Suprapubic skin (tissue), 4 donors: ENCODE data around the gene MINDY2. TPM values are rescaled to one million over a fixed set of nuclear protein-coding genes. Genes with fewer than 3 reads are reported as not detected.
"Not testable (repeated sequence)": the region's sequence is repeated elsewhere in the genome, so short reads cannot be mapped to it uniquely, and the experiment has no call there.

ENCODE experiments used
- DNase-seq, 2 donors: peaks; one replicate each; pipeline ENCODE4 v3.0.0-alpha.2; 2019; ENCODE audit warnings: low spot score in 2 of 2
- H3K27ac ChIP-seq: fragments of 200-600 bp; sonication (generic); one replicate; pipeline ENCODE4 v1.5.1; 2019
- H3K27me3 ChIP-seq: fragments of 200-600 bp; sonication (generic); one replicate; pipeline ENCODE4 v1.5.1; 2019
- H3K36me3 ChIP-seq: fragments of 200-600 bp; sonication (generic); one replicate; pipeline ENCODE4 v1.5.1; 2019
- H3K4me1 ChIP-seq: fragments of 200-600 bp; sonication (generic); one replicate; pipeline ENCODE4 v1.5.1; 2019
- H3K4me3 ChIP-seq: fragments of 200-600 bp; sonication (generic); one replicate; pipeline ENCODE4 v1.5.1; 2019; ENCODE audit warnings: mild to moderate bottlenecking
- H3K9me3 ChIP-seq: fragments of 200-600 bp; sonication (generic); one replicate; pipeline ENCODE4 v1.5.1; 2019
- EP300 ChIP-seq: sonication (generic); formaldehyde crosslinking; IDR thresholded peaks from one replicate; pipeline ENCODE4 v1.6.1; 2017; ENCODE audit warnings: antibody characterized with exemption
- POLR2A ChIP-seq, 2 donors: fragments of 450-650 bp; IDR thresholded peaks; one replicate each; pipeline ENCODE4 v1.6.1; 2017; ENCODE audit warnings: antibody characterized with exemption in 2 of 2, mild to moderate bottlenecking in 2 of 2, moderate library complexity in 2 of 2
- POLR2AphosphoS5 ChIP-seq, 3 donors: sonication (generic); formaldehyde crosslinking; IDR thresholded peaks; one replicate each; pipeline ENCODE4 v1.6.1; 2017; ENCODE audit warnings: antibody characterized with exemption in 3 of 3
- WGBS: methylation state at CpG from one replicate; pipeline ENCODE4 v1.1.5; 2018; 5-methylcytosine and 5-hydroxymethylcytosine counted together
- total RNA-seq, 4 donors: library from RNA; depleted of rRNA; stranded (reverse); fragments of >200 nt; gene quantifications; one replicate each; pipeline ENCODE4 v1.1.0, GENCODE V29; 2016
- TF ChIP-seq, protein P1 (sequence below), 2 donors: fragments of 200-600 bp in 1 of 2; fragments of 450-650 bp in 1 of 2; sonication (generic) in 1 of 2; IDR thresholded peaks; one replicate each; pipeline ENCODE4 v1.5.1; 2016 to 2019; ENCODE audit warnings: antibody characterized with exemption in 2 of 2, mild to moderate bottlenecking in 1 of 2, moderate library complexity in 1 of 2

Gene MINDY2
- total RNA-seq, 4 donors from 2014 or later: 11.4 to 31.1 (median 20.5) TPM

GRCh38 chr15:58793862-58794261 is 22.8 kb downstream of the MINDY2 start:
- Histone ChIP-seq H3K27ac (peak overlapping the region; percentile 15), H3K27me3 (no peaks in the 10 kb centered on the region), H3K36me3 (peaks cover 11% of the 10 kb centered on the region), H3K9me3 (no peaks in the 10 kb centered on the region), H3K4me3 (no peak overlapping the region), H3K4me1 (no peaks in the 10 kb centered on the region)
- 53% methylated on average over 6 of the region's 6 CpGs for WGBS
- DNase-seq: no peak
- TF ChIP-seq, protein P1, sequence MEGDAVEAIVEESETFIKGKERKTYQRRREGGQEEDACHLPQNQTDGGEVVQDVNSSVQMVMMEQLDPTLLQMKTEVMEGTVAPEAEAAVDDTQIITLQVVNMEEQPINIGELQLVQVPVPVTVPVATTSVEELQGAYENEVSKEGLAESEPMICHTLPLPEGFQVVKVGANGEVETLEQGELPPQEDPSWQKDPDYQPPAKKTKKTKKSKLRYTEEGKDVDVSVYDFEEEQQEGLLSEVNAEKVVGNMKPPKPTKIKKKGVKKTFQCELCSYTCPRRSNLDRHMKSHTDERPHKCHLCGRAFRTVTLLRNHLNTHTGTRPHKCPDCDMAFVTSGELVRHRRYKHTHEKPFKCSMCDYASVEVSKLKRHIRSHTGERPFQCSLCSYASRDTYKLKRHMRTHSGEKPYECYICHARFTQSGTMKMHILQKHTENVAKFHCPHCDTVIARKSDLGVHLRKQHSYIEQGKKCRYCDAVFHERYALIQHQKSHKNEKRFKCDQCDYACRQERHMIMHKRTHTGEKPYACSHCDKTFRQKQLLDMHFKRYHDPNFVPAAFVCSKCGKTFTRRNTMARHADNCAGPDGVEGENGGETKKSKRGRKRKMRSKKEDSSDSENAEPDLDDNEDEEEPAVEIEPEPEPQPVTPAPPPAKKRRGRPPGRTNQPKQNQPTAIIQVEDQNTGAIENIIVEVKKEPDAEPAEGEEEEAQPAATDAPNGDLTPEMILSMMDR (IDR thresholded peaks at IDR 0.05): no peak
- no peak for TF ChIP-seq POLR2AphosphoS5 (IDR thresholded peaks at IDR 0.05)
- TF ChIP-seq EP300: no peak
- TF ChIP-seq POLR2A (IDR thresholded peaks at IDR 0.05): no peak

DNA sequence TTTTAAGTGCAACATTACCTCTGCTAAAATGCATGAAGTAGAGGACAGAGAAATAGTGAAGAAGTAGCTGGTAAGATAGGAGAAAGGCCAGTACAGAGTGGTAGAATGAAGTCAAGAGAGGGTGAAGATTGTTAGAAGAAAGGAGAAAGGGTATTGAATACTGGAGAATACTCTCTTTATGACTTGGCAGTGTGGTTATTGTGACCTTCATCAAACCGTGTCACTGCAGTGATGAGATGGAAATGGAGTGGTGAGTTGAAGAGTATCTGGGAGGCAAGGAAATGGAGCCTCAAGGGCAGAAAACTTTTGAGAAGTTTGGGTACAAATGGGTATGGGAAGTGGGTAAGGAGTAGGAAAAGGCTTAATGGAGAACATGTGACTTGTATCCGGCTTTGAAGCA is 24.7 kb downstream of the MINDY2 start:
- no peak for DNase-seq
- TF ChIP-seq, protein P1 (IDR thresholded peaks at IDR 0.05): no peak
- TF ChIP-seq EP300 (no peak), POLR2A (IDR thresholded peaks at IDR 0.05) (no peak), POLR2AphosphoS5 (IDR thresholded peaks at IDR 0.05) (no peak)
- Histone ChIP-seq H3K27me3 (no peaks in the 10 kb centered on the region), H3K4me3 (no peak overlapping the region), H3K36me3 (no peaks in the 10 kb centered on the region), H3K4me1 (no peaks in the 10 kb centered on the region), H3K9me3 (no peaks in the 10 kb centered on the region), H3K27ac (no peak overlapping the region)
- 69% methylated on average over 2 of the region's 2 CpGs for WGBS

GRCh38 chr15:58797505-58797904 is 26.4 kb downstream of the MINDY2 start:
- no peak overlapping the region for H3K27ac ChIP-seq
- WGBS: 89% methylated on average over 3 of the region's 3 CpGs
- TF ChIP-seq POLR2A (IDR thresholded peaks at IDR 0.05) (no peak), EP300 (no peak), POLR2AphosphoS5 (IDR thresholded peaks at IDR 0.05) (no peak)
- TF ChIP-seq, protein P1 (IDR thresholded peaks at IDR 0.05): no peak
- DNase-seq: no peak
- H3K36me3 ChIP-seq: no peaks in the 10 kb centered on the region
- H3K27me3 ChIP-seq: no peaks in the 10 kb centered on the region
- H3K4me1 ChIP-seq: no peaks in the 10 kb centered on the region
- H3K9me3 ChIP-seq: no peaks in the 10 kb centered on the region
- H3K4me3 ChIP-seq: no peak overlapping the region

GRCh38 chr15:58805095-58805494 is 34.0 kb downstream of the MINDY2 start:
- no peak for DNase-seq
- Histone ChIP-seq H3K36me3 (peaks cover 20% of the 10 kb centered on the region), H3K4me3 (no peak overlapping the region), H3K9me3 (no peaks in the 10 kb centered on the region), H3K27me3 (no peaks in the 10 kb centered on the region), H3K27ac (no peak overlapping the region), H3K4me1 (no peaks in the 10 kb centered on the region)
- WGBS: 81% methylated on average over 1 of the region's 1 CpG
- TF ChIP-seq POLR2AphosphoS5 (IDR thresholded peaks at IDR 0.05) (no peak), EP300 (no peak), POLR2A (IDR thresholded peaks at IDR 0.05) (no peak)
- TF ChIP-seq, protein P1 (IDR thresholded peaks at IDR 0.05): no peak

GRCh38 chr15:58823267-58823666 is 52.2 kb downstream of the MINDY2 start:
- H3K9me3 ChIP-seq, H3K4me3 ChIP-seq, H3K27ac ChIP-seq, DNase-seq, H3K27me3 ChIP-seq, H3K4me1 ChIP-seq: not testable (repeated sequence)
- H3K36me3 ChIP-seq: peaks cover 34% of the 10 kb centered on the region
- 93% methylated on average over 2 of the region's 2 CpGs for WGBS

GRCh38 chr15:58830556-58830955 is 59.5 kb downstream of the MINDY2 start:
- no peak for TF ChIP-seq EP300
- TF ChIP-seq, protein P1 (IDR thresholded peaks at IDR 0.05): no peak
- no peak for TF ChIP-seq POLR2AphosphoS5 (IDR thresholded peaks at IDR 0.05)
- TF ChIP-seq POLR2A (IDR thresholded peaks at IDR 0.05): no peak
- Histone ChIP-seq H3K27ac (no peak overlapping the region), H3K9me3 (no peaks in the 10 kb centered on the region), H3K4me1 (no peaks in the 10 kb centered on the region), H3K36me3 (peaks cover 43% of the 10 kb centered on the region), H3K27me3 (no peaks in the 10 kb centered on the region), H3K4me3 (no peak overlapping the region)
- no peak for DNase-seq
- 88% methylated on average over 2 of the region's 2 CpGs for WGBS

GRCh38 chr15:58833681-58834426 is 62.8 kb downstream of the MINDY2 start:
- not testable (repeated sequence) for H3K27me3 ChIP-seq, H3K4me3 ChIP-seq, DNase-seq, H3K4me1 ChIP-seq, H3K27ac ChIP-seq, H3K9me3 ChIP-seq
- WGBS: 72% methylated on average over 9 of the region's 9 CpGs
- H3K36me3 ChIP-seq: peaks cover 35% of the 10 kb centered on the region
